Measurements from ENCODE around the gene AKAP11.
"Not testable (repeated sequence)": the region's sequence is repeated elsewhere in the genome, so short reads cannot be mapped to it uniquely, and the experiment has no call there.

AKAP11 gene, protein sequence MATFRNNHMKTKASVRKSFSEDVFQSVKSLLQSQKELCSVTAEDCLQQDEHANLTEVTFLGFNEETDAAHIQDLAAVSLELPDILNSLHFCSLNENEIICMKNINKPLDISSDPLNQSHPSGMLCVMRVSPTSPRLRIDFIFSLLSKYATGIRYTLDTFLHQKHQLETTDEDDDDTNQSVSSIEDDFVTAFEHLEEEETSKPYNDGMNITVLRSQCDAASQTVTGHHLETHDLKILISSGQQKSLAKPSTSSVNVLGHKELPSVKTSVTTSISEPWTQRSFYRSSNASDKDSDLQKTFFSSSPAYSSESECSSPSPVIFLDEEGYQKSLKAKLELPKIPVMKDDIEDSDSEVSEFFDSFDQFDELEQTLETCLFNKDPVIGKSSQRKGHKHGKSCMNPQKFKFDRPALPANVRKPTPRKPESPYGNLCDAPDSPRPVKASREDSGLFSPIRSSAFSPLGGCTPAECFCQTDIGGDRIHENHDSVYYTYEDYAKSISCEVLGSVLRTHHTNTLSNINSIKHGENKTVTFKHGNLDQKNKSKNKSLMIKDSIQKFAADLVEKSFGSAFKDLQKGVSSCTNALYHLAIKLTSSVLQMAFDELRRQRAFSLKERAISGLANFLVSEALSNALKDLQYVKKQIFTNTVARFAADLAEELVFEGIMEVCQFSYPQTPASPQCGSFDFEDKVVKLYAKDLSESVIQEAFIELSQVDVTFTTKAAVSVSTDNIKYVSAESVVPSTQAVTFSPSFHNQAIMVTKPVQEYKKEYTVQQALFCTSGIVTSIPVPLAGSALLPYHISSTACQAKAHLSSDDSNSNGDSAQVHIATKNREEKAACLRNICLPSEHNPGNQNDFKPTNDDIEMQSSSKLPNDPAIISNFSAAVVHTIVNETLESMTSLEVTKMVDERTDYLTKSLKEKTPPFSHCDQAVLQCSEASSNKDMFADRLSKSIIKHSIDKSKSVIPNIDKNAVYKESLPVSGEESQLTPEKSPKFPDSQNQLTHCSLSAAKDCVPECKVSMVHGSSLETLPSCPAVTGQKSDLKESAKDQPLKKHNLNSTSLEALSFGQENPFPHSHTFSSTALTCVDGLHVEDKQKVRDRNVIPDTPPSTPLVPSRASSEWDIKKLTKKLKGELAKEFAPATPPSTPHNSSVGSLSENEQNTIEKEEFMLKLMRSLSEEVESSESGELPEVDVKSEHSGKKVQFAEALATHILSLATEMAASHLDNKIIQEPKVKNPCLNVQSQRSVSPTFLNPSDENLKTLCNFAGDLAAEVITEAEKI (N-terminal part only)

DNA sequence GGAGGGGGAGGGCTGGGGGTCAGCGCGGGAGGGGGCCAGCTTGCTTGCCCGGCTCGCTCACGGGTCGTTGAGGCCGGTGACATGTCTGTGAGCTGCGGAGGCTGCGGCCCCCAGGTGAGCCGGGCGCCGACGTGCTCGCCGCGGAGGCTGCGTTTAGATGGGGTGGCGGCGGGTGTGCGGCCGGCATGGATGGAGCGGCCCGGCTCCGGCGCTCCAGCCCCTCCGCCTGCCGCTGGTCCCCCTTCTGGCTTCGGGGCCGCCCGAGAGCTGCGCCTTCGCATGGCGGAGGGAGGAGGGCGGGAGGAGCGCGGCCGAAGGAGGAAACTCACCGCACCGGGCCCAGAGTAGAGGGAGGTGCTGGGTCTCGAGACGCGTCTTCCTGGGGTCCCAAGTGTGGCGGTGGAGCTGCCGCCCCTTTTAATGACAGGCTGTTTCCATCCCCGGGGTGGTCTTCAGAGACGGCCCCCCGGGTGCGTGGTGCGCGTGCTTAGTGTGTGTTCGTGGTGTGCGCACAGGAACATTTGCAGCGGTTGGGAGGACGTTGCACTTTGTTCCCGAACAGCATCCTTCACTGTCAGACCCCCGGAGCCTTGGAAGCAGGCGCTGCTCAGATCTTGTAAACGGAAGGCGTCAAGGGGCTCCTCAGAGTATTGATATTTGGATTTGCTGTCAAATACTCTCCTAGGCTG lies at the start of gene AKAP11:
Gene AKAP11, plus strand, starts transcription at position 38 of the 689 bp plus-strand sequence. CDS start 14,197 bp downstream, outside the sequence.
- Histone ChIP-seq H3K4me3 (peak within 1 kb of the TSS; percentile 88 to 97 (median 91)), H3K27ac (peak within 1 kb of the TSS; percentile 79 to 98 (median 94))

DNA sequence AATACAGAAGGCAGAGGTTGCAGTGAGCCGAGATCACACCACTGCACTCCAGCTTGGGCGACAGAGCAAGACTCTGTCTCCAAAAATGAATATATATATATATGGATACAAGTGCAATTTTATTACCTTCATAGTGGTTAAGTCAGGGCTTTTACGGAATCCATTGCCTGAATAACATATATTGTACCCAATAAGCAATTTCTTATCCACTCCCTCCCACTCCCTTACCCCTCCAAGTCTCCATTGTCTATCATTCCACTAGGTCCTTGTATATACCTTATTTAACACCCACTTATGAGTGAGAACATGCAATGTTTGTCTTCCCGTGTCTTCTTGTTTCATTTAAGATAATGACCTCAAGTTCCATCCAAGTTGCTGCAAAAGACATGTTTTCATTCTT lies 48.3 kb upstream of the AKAP11 start:
- Histone ChIP-seq H3K4me3 (no peak overlapping the region), H3K27ac (no peak overlapping the region)

DNA sequence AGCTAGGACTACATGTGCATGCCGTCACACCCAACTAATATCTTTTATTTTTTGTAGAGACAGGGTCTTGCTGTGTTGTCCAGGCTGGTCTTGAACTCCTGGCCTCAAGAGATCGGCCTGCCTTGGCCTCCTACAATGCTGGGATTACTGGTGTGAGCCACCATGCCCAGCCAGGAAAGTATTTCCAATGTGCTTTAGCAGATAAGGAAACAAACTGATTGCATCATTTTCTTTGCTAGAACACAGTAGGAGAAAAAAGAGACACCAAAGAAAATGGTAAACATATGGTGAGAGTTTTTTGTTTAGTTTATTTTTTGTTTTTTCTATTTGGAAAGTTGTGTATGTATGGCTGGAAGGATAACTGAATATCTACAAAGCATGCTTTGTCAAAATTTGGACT lies 46.9 kb upstream of the AKAP11 start:
- no peak overlapping the region for H3K4me3 ChIP-seq
- H3K27ac ChIP-seq = no peak overlapping the region

DNA sequence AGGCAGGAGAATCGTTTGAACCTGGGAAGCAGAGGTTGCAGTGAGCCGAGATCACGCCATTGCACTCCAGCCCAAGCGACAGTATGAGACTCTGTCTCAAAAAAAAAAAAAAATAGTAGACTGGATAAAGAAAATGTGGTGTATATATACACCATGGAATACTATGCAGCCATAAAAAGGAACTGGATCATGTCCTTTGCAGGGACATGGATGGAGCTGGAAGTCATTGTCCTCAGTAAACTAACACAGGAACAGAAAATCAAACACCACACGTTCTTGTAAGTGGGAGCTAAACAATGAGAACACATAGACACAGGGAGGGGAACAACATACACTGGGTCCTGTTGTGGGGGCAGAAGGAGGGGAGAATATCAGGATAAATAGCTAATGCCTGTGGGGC lies 45.2 kb upstream of the AKAP11 start:
- not testable (repeated sequence) for H3K27ac ChIP-seq, H3K4me3 ChIP-seq

DNA sequence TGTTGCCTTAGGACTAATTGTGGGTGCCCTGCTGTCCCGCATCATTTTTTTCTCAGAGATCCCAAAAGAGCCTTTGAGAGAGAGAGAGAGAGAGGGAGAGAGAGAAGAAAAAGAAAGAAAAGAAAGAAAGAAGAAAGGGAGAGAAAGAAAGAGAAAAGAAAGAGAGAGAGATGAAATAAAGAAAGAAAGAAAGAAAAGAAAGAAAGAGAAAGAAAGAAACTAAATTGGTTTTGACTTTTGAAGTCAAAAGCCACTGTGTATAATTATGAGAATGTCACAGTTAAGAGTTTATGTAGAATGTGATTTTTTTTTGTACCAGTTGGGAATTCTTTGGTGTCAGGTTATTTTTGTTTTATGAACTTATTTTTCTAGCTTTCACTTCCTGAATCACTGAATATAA lies 43.4 kb upstream of the AKAP11 start:
- no peak overlapping the region for H3K4me3 ChIP-seq
- no peak overlapping the region for H3K27ac ChIP-seq

DNA sequence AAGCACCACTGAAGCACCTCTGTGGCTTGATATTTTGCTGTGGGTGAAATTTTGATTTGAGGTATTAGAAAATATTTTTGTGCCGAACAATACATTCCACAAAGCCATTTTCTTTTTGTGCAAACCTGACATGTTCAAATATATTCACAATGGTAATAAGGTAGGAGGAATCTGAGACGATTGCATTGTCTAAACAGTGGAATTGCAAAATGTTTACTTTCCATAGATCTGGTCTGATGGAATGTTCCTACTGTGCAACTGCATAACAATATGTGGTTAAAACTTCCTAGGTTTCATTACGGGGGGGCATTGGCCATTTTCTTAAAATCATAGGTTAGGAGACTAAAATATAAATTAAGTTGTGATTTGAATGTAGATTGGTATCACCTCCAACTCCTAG lies 42.7 kb upstream of the AKAP11 start:
- no peak overlapping the region for H3K27ac ChIP-seq
- no peak overlapping the region for H3K4me3 ChIP-seq

DNA sequence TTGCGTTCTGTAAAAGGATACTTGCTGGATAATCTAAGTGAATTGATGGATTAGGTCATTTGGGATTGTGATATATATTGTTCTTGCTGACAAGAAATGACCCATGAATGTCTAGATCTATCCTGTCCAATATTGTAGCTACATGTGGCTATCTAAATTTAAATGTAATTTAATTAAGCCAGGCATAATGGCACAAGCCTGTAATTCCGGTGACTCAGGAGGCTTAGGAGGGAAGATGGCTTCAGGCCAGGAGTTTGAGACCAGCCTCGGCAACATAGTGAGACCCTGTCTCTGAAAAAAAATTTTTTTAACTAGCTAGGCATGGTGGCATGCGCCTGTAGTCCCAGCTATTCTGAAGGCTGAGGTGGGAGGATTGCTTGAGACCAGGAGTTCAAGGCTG lies 39.3 kb upstream of the AKAP11 start:
- Histone ChIP-seq H3K27ac (no peak overlapping the region), H3K4me3 (no peak overlapping the region)

DNA sequence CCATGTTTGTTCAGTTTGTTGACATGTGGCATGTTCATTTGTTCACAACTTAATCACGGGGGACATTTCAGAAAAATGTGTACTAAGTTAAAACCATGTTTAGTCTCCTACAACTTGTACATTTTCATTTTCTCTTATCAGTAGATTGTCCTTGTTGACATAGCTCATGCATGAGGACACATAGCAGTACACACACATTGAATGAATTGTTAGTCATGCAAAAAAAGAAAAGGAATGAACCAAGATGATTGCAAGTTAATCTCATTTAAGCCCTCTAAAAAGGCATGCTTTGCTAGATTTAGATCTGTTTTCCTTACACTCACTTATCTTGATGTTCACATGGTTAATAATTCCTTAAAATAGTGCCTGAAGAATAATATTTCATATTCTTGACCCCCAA lies 38.2 kb upstream of the AKAP11 start:
- H3K4me3 ChIP-seq = no peak overlapping the region
- no peak overlapping the region for H3K27ac ChIP-seq

DNA sequence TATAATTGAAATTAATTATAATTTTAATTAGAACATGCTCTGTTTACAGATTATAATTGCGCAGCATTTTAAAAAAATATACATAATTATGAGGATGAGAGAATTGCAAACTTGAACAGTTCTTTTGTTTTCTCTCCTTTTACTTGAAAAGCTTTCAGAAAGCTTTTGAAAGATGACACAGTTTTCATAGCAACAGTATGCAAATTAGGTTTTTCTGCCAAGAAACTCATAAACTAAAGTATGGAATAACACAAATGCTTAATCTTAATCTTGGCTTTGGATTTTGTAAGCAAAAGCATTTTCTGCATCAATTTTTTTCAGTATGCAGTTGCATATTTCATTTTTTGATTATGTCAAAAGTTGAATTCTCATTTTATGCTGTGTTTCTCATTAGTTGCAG lies 32.8 kb upstream of the AKAP11 start:
- Histone ChIP-seq H3K4me3 (no peak overlapping the region), H3K27ac (no peak overlapping the region)

DNA sequence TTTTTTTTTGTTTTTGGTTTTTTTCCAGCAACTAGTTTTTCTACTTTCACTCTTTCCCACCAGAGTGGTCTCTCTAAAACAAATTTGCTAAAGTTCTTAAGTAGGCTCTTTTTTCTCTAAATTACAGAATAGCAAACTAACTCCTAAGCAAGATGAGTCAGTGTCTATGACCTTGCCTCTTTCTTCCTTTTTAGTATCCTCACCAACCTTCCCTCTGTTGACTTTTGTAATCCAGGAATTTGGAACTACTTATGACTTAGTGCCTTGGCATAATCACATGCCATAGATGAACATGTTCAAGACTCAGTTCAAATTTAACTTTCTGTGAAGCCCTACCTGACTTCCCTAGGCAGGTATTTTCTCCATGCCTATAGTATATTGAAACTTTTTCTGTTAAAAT lies 32.3 kb upstream of the AKAP11 start:
- no peak overlapping the region for H3K27ac ChIP-seq
- H3K4me3 ChIP-seq = no peak overlapping the region

DNA sequence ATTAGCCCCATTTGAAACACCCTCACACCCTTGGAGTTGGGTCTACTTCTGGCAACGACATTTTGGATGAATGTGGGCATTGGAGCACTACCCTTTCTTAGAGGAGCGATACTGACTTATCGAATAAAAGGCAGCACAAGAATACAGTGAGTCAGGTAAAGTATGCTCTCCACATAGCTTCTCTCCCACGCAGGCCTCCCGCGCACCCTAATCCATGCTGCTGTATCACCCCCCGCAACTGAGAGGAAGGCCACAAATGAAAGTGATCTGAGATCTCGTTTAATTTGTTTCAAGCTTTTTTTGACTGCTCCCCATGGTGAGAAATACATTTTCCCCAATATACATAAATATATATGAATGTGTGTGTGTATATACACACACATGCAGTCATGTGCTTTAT lies 25.4 kb upstream of the AKAP11 start:
- H3K27ac ChIP-seq = no peak overlapping the region
- H3K4me3 ChIP-seq = no peak overlapping the region

DNA sequence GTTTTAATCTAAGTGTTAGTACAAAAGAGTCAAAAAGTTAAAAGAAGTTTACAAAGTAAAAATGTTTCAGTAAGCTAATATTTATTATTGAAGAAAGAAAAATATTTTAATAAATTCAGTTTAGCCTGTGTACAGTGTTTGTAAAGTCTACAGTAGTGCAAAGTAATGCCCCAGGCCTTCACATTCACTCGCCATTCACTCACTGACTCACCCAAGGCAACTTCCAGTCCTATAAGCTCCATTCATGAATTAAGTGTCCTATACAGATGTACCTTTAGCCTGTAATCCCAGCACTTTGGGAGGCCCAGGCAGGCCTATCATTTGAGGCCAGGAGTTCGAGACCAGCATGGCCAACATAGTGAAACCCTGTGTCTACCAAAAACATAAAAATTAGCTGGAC lies 24.1 kb upstream of the AKAP11 start:
- Histone ChIP-seq H3K27ac (no peak overlapping the region), H3K4me3 (no peak overlapping the region)

DNA sequence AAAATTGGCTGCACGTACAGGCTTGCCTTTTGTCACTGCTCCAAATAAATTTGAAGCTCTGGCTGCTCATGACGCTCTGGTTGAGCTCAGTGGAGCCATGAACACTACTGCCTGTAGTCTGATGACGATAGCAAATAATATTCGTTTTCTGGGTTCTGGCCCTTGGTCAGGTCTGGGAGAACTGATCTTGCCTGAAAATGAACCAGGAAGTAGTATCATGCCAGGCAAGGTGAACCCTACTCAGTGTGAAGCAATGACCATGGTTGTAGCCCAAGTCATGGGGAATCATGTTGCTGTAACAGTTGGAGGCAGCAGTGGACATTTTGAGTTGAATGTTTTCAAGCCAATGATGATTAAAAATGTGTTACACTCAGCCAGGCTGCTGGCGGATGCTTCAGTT lies 16.1 kb upstream of the AKAP11 start:
- no peak overlapping the region for H3K4me3 ChIP-seq
- no peak overlapping the region for H3K27ac ChIP-seq

DNA sequence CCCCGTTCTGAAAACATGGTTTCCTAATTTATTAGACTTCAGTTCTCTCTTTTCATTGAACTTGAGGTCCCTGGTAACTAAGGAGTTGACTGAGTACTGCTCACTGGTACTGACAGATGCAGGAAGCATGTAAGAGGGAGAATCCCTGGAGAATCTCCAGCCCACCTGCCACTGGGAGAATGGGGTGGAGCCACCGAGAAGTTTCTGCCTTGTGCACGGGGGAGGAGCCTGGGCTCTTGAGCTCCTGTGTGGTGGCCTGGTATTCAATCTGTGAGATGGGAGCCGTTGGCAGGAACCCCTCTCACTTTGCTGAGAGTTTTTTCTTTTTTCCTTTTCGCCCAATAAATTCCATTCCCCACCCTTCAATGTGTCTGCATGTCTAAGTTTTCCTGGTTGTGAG lies 13.2 kb upstream of the AKAP11 start:
- H3K27ac ChIP-seq = no peak overlapping the region
- no peak overlapping the region for H3K4me3 ChIP-seq

DNA sequence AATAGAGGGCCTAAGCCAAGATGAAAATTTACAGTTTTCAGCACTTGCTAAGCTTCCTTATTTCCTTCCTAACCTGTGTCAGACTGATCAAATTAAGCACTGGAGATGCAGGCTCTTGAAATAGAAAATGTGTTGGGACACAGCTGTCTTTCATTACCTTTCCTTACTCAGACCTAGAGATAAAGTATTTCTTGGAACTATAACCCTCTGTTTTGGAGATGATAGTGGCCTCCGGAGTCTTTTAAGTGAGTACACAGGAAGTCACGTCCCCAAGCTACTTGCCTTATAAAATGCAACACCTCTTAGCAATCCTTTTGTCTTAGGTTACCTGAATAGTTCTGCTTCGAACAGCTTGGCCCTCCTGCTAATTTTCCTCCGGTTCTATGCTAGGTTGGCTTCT lies 12.4 kb upstream of the AKAP11 start:
- H3K27ac ChIP-seq = no peak overlapping the region
- no peak overlapping the region for H3K4me3 ChIP-seq

DNA sequence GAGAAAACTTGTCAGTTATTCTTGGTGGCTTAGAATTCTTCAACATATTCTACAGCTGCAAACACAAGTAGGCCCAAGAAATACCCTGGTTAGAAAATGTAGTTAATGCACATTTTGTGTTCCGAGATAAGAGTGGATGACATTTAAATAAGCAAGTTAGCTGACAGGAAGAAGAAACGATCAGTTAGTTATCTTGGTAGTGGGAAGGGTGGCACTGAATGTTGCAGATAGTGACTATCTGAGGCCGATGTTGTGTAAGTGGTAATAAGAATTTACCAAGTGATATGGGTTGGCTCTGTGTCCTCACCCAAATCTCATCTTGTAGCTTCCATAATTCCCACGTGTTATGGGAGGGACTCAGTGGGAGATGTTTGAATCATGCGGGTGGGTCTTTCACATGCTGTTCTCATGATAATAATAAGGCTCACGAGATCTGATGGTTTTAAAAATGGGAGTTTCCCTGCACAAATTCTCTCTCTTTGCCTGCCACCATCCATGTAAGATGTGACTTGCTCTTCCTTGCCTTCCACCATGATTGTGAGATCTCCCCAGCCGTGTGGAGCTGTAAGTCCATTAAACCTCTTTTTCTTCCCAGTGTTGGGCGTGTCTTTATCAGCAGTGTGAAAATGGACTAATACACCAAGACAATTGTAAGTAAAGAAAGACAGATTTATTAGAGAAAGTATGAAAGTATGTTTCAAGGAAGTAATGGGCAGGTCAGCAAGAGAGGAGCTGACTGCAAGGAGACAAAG lies 10.9 kb upstream of the AKAP11 start:
- H3K4me3 ChIP-seq = no peak overlapping the region
- no peak overlapping the region for H3K27ac ChIP-seq

DNA sequence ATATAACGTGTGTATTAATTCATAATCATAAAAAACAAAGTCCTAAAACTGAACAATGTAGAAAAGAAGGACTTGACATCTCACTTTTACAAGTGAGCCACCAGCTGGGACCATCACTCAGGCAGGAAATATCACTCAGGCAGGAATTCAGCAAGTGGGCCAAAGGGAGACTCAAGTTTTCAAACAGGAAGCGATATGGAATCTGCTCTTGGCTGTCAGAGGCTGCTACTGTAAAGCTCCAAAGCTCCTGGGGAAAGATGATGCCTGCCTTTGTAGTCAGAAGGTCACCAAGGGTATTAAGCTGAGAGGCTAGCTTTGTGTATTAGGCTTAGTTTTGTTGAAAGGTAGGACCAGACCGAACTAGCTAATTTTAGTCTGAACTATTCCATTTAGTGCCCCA lies 5.5 kb upstream of the AKAP11 start:
- Histone ChIP-seq H3K4me3 (no peak overlapping the region), H3K27ac (no peak overlapping the region)

DNA sequence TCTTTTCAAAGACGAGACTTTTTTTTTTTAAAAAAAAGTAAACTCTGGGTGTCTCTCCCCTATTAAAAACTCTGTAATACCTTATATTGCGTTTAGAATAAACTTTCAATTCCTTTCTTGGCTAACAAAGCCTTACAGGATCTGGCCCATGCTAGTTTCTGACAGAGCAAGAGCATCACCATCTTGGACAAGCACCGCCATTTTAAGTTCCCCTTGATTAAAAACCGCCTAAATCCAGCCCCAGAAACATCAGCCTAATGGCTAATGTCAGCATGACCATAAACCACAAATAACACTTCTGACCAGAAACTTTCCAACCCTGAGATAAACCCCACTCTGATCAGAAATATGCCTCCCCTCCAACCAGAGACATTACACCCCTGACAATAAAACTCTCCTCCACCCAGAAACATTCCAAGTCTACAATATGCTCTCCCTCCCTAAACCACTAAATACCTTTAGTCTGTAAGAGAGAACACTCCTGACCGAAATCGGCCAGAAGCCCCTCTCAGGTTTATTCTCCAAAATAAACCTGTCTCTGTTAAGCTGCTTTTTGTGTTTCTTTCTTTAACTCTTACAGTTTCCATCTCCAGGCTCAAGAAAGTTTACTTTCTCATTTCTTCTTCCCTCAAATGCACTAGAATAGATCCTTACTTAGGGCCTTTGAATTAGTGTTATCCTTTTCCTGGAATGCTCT lies 1.6 kb upstream of the AKAP11 start:
- Histone ChIP-seq H3K27ac (no peak overlapping the region), H3K4me3 (no peak overlapping the region)

Data from skin epidermis (tissue), 12 donors.